ENCODE data around the gene PDX1.

- TF ChIP-seq TAF1 (IDR thresholded peaks at IDR 0.05; ENCODE audit: low read depth, low read length) (no peak), POLR2A (IDR thresholded peaks at IDR 0.05; ENCODE audit: low read depth, low read length) (no peak), POLR2AphosphoS5 (IDR thresholded peaks at IDR 0.05; ENCODE audit: low read depth, low read length) (no peak)
These were observed 52.1 kb downstream of the PDX1 start for GRCh38 chr13:27971776-27972477.
